BLaER1 treated with 17β-estradiol and CSF1 and Interleukin-3, amounts not matched to agents 10 nM and 100 nM (cell line): Measurements from ENCODE around the gene INPP4A.

Experiments
- H3K27ac ChIP-seq, 11 experiments: shearing (Covaris generic); formaldehyde crosslinking; 2 replicates each; pipeline ENCODE4 v1.8.1; 2022
- H3K27me3 ChIP-seq, 11 experiments: shearing (Covaris generic); formaldehyde crosslinking; 2 replicates each; pipeline ENCODE4 v1.8.1; 2022
- H3K36me3 ChIP-seq, 11 experiments: shearing (Covaris generic); formaldehyde crosslinking; 2 replicates each; pipeline ENCODE4 v1.8.1; 2022
- H3K4me1 ChIP-seq, 10 experiments: shearing (Covaris generic); formaldehyde crosslinking; 2 replicates each; pipeline ENCODE4 v1.8.1; 2022
- H3K4me2 ChIP-seq, 11 experiments: shearing (Covaris generic); formaldehyde crosslinking; 2 replicates each; pipeline ENCODE4 v1.8.1; 2022
- H3K4me3 ChIP-seq, 10 experiments: shearing (Covaris generic); formaldehyde crosslinking; 2 replicates each; pipeline ENCODE4 v1.8.1; 2022
- H3K9ac ChIP-seq, 11 experiments: shearing (Covaris generic); formaldehyde crosslinking; 2 replicates each; pipeline ENCODE4 v1.8.1; 2022
- H3K9me3 ChIP-seq, 11 experiments: shearing (Covaris generic); formaldehyde crosslinking; replicated peaks in 1 of 11; 2 replicates each; pipeline ENCODE4 v1.8.1; 2022
- H4K20me1 ChIP-seq, 11 experiments: shearing (Covaris generic); formaldehyde crosslinking; 2 replicates each; pipeline ENCODE4 v1.8.1; 2022
- Cebpa-rat ChIP-seq, 11 experiments: shearing (Covaris generic); IDR thresholded peaks; 2 replicates each; pipeline ENCODE4 v1.8.1; 2022

INPP4A gene

GRCh38 chr2:98469862-98470544 lies 25.3 kb downstream of the INPP4A start:
- peak overlapping the region in 5 of 11 experiments; percentile 43 to 84 (median 77); a peak in 10 of 22 replicates for H3K4me2 ChIP-seq
- no peak overlapping the region for H3K27ac ChIP-seq
- peaks cover 0 to 13% (median 0%) of the 10 kb centered on the region in 11 experiments; a peak in 4 of 22 replicates for H3K36me3 ChIP-seq
- TF ChIP-seq Cebpa-rat (IDR thresholded peaks at IDR 0.05), result no peak
- H3K27me3 ChIP-seq, result no peaks in the 10 kb centered on the region
- peaks cover 67 to 99% (median 80%) of the 10 kb centered on the region in 10 experiments for H3K4me1 ChIP-seq
- peaks cover 19 to 68% (median 43%) of the 10 kb centered on the region in 11 experiments; a peak in 20 of 22 replicates for H4K20me1 ChIP-seq
- no peak overlapping the region for H3K4me3 ChIP-seq
- no peak overlapping the region for H3K9ac ChIP-seq
- H3K9me3 ChIP-seq, result peaks cover 0 to 9% (median 0%) of the 10 kb centered on the region in 11 experiments; a peak in 5 of 22 replicates

- Histone ChIP-seq H3K4me1 (peaks cover 59 to 97% (median 72%) of the 10 kb centered on the region in 10 experiments), H3K27me3 (no peaks in the 10 kb centered on the region), H3K27ac (no peak overlapping the region), H3K9me3 (peaks cover 0 to 9% (median 0%) of the 10 kb centered on the region in 11 experiments; a peak in 5 of 22 replicates), H4K20me1 (peaks cover 22 to 70% (median 51%) of the 10 kb centered on the region in 11 experiments; a peak in 20 of 22 replicates), H3K9ac (no peak overlapping the region), H3K36me3 (peaks cover 0 to 13% (median 0%) of the 10 kb centered on the region in 11 experiments; a peak in 4 of 22 replicates), H3K4me3 (no peak overlapping the region), H3K4me2 (peak overlapping the region in 4 of 11 experiments; percentile 12 to 84 (median 78); a peak in 7 of 22 replicates)
- no peak for TF ChIP-seq Cebpa-rat (IDR thresholded peaks at IDR 0.05)
These were observed 26.2 kb downstream of the INPP4A start for GRCh38 chr2:98470851-98471255.

GRCh38 chr2:98471402-98472131 lies 26.9 kb downstream of the INPP4A start:
- H3K4me2 ChIP-seq, result peak overlapping the region; percentile 25 to 78 (median 51); a peak in 21 of 22 replicates
- H3K4me3 ChIP-seq, result no peak overlapping the region
- H3K9me3 ChIP-seq, result peaks cover 0 to 9% (median 0%) of the 10 kb centered on the region in 11 experiments; a peak in 5 of 22 replicates
- H3K36me3 ChIP-seq, result peaks cover 0 to 17% (median 0%) of the 10 kb centered on the region in 11 experiments; a peak in 4 of 22 replicates
- no peak for TF ChIP-seq Cebpa-rat (IDR thresholded peaks at IDR 0.05)
- no peak overlapping the region for H3K27ac ChIP-seq
- H4K20me1 ChIP-seq, result peaks cover 27 to 70% (median 53%) of the 10 kb centered on the region in 11 experiments; a peak in 20 of 22 replicates
- H3K27me3 ChIP-seq, result no peaks in the 10 kb centered on the region
- no peak overlapping the region for H3K9ac ChIP-seq
- H3K4me1 ChIP-seq, result peaks cover 59 to 94% (median 71%) of the 10 kb centered on the region in 10 experiments

GRCh38 chr2:98472132-98472650 lies 27.5 kb downstream of the INPP4A start:
- Histone ChIP-seq H4K20me1 (peaks cover 30 to 75% (median 55%) of the 10 kb centered on the region in 11 experiments; a peak in 20 of 22 replicates), H3K27ac (no peak overlapping the region), H3K4me3 (no peak overlapping the region), H3K4me2 (peak overlapping the region; percentile 25 to 78 (median 51); a peak in 21 of 22 replicates), H3K36me3 (peaks cover 0 to 17% (median 0%) of the 10 kb centered on the region in 11 experiments; a peak in 4 of 22 replicates), H3K27me3 (no peaks in the 10 kb centered on the region), H3K9me3 (peaks cover 0 to 9% (median 0%) of the 10 kb centered on the region in 11 experiments; a peak in 4 of 22 replicates), H3K4me1 (peaks cover 59 to 94% (median 71%) of the 10 kb centered on the region in 10 experiments), H3K9ac (no peak overlapping the region)
- TF ChIP-seq Cebpa-rat (IDR thresholded peaks at IDR 0.05), result no peak

- Histone ChIP-seq H3K4me2 (peak overlapping the region; percentile 34 to 78 (median 51)), H3K9me3 (peaks cover 0 to 9% (median 0%) of the 10 kb centered on the region in 11 experiments; a peak in 3 of 22 replicates), H3K4me3 (no peak overlapping the region), H3K27ac (no peak overlapping the region; a peak in 1 of 22 replicates), H4K20me1 (peaks cover 31 to 84% (median 64%) of the 10 kb centered on the region in 11 experiments; a peak in 20 of 22 replicates), H3K27me3 (no peaks in the 10 kb centered on the region), H3K36me3 (peaks cover 0 to 17% (median 0%) of the 10 kb centered on the region in 11 experiments; a peak in 4 of 22 replicates), H3K4me1 (peaks cover 63 to 94% (median 75%) of the 10 kb centered on the region in 10 experiments), H3K9ac (0 out of 22 replicates have a peak overlapping the region, but pooled peaks of 1 of the 11 experiments have one; percentile 4)
- TF ChIP-seq Cebpa-rat (IDR thresholded peaks at IDR 0.05), result no peak
These were observed 28.5 kb downstream of the INPP4A start for GRCh38 chr2:98472961-98473746.

- TF ChIP-seq Cebpa-rat (IDR thresholded peaks at IDR 0.05), result no peak
- peak overlapping the region; percentile 15 to 60 (median 41); a peak in 19 of 22 replicates for H3K4me2 ChIP-seq
- no peaks in the 10 kb centered on the region for H3K27me3 ChIP-seq
- no peak overlapping the region for H3K4me3 ChIP-seq
- H4K20me1 ChIP-seq, result peaks cover 41 to 95% (median 74%) of the 10 kb centered on the region in 11 experiments; a peak in 21 of 22 replicates
- no peak overlapping the region for H3K9ac ChIP-seq
- peaks cover 0 to 17% (median 0%) of the 10 kb centered on the region in 11 experiments; a peak in 3 of 22 replicates for H3K36me3 ChIP-seq
- peaks cover 66 to 94% (median 78%) of the 10 kb centered on the region in 10 experiments for H3K4me1 ChIP-seq
- H3K27ac ChIP-seq, result no peak overlapping the region
- H3K9me3 ChIP-seq, result peaks cover 0 to 9% (median 0%) of the 10 kb centered on the region in 11 experiments; a peak in 3 of 22 replicates
These were observed 29.5 kb downstream of the INPP4A start for GRCh38 chr2:98473995-98474780.

- H3K4me2 ChIP-seq, result peak overlapping the region in 3 of 11 experiments; percentile 31 to 36 (median 34); a peak in 4 of 22 replicates
- H3K27me3 ChIP-seq, result no peaks in the 10 kb centered on the region
- H3K4me3 ChIP-seq, result no peak overlapping the region
- H3K27ac ChIP-seq, result no peak overlapping the region
- peaks cover 0 to 4% (median 0%) of the 10 kb centered on the region in 11 experiments; a peak in 3 of 22 replicates for H3K9me3 ChIP-seq
- no peak for TF ChIP-seq Cebpa-rat (IDR thresholded peaks at IDR 0.05)
- H3K9ac ChIP-seq, result no peak overlapping the region
- peaks cover 73 to 95% (median 86%) of the 10 kb centered on the region in 10 experiments for H3K4me1 ChIP-seq
- peaks cover 0 to 10% (median 0%) of the 10 kb centered on the region in 11 experiments; a peak in 3 of 22 replicates for H3K36me3 ChIP-seq
- H4K20me1 ChIP-seq, result peaks cover 51 to 100% (median 83%) of the 10 kb centered on the region in 11 experiments
These were observed 30.4 kb downstream of the INPP4A start for GRCh38 chr2:98474979-98475632.
